GM18502 (cell line): ENCODE results near the gene VTI1A.

Source experiments
- ATAC-seq: cut with Tn5 transposase; IDR thresholded peaks from one replicate; pipeline ENCODE4 v1.9.1; 2021; ENCODE audit warnings: mild to moderate bottlenecking; ENCODE audit not compliant: unreplicated experiment, poor library complexity

Gene VTI1A

DNA sequence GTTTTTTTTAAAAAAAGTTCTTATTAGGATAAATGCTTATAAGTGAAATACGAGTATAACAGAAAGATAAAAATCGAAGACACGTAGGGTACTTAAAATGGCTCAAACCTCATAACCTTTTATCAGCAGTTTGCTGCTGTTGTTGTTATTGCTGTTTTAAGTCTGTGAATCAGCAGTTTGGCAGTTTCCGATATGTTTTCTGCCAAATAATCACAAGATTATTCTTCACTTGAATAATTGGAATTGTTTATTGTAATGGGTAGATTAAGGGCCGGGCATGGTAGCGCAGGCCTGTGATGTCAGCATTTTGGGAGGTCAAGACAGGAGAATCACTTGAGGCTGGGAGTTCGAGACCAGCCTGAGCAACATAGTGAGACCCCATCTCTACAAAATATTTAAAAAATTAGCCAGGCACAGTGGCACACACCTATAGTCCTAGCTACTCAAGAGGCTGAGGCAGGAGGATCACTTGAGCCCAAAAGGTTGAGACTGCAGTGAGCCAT lies 177.6 kb downstream of the VTI1A start:
- no peak for ATAC-seq

DNA sequence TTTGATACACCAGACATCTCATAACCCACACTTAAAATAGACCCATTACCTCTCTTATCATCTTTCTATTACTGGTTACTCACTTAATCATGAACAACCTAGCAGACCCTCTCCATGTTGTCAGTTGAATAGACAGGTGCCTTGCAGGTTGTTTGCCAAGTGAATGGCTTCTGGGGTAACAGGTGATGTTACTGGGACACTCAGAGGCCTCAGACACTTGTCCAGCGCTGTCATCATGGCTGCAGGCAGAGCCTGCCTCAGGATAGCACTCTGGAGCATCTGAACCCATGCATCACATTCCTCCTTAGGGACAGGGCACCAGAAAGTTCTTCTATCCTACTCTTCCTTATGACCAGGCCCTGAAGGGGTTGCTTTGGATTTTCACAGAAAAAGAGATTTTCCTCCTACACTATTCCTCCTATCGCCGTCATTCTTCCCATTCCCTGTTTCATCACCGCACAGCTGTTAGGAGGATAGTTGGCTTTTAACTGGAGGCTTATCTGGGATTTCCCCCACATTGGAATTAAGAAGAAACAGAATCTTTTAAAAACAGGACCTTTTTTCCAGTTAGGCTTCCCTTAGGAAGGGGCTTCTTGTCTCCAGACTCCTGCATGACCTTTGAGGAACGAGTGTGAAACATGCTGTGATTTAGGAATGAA lies 182.1 kb downstream of the VTI1A start:
- no peak for ATAC-seq

DNA sequence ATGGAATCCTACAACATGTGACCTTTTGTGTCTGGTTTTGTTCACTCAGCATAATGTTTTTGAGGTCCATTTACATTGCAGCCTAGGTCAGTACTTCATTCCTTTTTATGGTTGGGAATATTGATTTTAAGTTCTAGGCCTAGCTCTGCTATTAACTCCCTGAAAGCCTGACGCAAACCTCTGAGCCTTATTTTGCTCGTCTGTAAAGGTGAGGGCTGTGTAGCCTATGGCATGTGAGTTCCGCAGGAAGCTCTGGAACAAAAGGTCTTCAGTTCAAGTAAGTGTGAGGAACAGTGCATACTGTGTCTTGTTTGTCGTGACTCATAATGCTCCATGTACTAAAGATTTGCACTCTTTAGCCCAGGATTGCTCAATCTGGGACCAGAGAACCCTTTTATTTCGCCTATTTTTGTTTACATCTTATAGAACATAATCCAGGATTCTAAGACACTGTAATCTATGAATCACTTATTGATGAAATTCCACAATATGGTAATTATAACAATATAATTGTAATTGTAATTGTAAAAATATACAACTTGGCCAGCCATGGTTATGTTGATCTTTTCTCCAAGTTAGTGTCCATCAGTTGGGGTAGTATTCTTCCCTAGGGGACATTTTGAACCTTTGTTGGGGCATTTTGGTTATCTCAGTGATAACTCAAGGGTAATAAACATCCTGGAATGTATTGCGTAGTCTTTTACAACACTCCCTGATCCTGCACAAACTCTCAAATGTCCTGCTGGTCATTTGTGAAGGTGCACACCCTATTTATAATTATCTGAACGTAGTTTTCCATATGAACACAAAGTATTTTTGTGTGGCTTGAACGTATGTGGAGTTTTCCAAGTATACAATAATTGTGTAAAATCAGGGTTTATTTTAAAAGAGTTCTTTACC lies 184.7 kb downstream of the VTI1A start:
- no peak for ATAC-seq

DNA sequence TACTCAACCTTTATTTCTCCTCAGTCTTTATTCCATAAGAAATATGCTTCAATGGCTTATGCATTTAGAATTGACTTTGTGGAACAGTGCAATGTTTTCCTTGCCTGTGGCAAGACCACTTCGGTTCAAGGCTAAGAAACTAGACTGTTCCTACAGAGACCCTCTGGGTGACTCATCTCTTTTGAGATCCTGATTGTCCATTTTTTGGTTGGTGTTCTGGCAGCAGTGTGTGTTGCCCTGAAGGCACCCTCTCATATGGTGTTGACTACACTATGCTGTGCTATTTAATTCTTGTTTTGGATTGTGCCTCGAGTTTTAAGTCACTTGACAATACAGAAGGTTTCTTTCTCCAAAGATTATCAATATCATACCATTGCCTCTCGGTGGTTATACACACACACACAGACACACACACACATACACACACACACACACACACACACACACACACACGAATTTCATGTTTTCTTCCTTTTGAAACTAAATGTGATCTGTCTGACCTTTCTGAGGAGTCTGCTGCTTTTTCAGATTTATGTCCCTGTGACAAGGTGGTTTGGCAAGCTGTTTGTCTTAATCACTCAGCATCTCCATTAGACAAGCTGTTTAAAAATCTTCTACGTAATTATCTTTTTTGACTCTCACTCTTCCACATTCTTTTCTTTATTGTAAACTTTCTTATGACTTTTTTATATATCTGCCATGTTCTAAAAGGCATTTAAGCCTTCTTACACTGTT lies 187.2 kb downstream of the VTI1A start:
- no peak for ATAC-seq

DNA sequence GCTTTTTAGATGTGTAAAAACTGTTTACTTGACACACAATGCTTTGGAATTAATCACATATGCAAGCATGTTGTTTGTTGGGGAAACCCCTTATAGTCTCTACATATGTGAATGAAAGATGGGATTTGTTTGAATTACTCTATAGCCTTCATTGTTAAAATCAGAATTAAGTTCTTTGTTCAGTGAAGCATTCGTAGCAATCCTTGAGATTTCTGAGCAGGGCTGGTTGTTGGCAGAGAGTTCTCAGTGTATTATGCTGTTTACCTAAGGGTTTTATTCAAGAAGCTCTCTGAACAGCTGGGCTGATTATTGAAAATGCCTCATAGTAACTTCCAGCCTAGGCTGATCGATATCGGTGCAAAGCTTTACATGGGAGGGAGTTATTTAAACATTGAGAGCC lies 190.9 kb downstream of the VTI1A start:
- ATAC-seq, result no peak

DNA sequence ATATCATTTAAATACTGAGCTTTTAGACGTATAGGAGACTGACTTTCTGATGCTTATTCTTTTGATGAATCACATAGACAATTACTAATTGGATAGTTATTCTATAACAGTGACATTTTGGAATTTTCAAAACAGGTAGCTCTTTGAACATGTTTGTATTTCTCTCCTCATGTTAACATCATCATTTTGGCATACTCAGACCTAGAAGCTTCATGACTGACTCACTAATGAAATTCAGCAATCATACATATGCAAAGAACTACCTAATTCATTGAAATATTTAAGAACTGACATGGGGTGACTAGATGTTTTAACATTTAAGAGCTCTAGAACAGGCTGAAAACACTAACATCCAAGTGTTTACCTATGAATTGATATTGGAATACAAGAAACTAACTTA lies 192.3 kb downstream of the VTI1A start:
- no peak for ATAC-seq

DNA sequence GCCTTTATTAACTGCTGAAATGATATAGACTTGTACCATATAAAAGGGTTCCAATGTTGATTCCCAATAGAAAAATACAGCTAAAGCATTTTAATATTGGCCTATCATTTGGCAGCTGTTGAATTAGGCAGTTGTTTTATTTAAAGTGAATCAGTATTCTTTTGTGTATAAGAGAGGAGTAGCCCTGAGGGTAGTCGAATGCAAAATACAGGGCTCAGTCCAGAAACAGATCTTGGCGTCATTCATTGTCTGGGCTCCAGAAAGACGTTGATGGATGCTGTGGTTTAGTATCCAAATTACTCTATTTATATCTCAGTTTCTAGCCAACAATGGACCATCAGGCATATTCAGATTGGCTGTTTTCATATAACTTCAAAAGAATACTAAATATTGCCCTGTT lies 193.6 kb downstream of the VTI1A start:
- ATAC-seq, result no peak

DNA sequence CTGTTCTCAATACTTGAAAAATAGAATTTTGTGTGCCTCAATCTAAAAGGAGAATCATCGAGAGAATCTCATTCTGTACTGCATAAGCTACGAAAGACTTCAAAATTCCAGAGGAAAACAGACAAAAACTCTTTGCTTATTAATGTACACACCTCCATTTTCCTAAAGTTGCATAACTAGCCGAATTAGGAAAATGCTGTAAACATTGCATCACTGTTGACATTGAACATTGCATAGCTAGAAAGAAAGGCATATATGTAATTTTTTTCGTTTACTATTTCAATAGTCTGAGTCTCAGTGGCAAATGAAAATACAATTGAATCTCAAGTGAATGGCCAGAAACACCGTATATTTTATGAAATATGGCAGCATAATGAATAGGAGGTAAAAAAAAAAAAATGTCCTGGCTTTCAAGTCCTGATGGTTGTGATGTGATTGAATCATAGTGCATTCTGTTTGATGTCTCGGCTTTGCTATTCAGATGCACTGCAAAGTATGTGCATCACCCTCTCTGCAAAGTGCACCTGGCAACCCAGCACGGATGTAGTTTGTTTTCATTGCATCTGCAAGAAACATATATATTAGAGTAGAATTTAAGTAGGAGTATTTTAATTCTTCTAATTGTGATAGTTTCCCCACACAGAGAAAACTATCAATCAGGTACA lies 196.7 kb downstream of the VTI1A start:
- ATAC-seq, result no peak

DNA sequence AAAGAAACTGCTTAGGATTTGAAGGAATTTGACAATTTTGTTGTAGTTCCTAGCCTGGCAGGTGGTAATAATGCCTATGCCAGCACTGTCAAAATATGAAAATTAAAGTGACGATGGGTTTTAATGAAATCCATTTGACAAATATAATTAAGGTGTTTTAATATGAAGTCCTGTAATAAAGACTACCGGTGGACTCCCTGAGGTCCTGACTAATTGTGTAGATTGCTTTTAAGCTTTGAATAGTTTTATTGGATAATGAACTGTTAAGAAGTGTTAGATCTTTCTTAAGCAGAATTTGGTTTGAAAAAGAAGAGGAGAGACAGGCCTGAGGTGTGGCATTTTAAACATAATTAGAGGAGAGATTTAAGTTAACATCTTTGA lies 197.2 kb downstream of the VTI1A start:
- no peak for ATAC-seq

DNA sequence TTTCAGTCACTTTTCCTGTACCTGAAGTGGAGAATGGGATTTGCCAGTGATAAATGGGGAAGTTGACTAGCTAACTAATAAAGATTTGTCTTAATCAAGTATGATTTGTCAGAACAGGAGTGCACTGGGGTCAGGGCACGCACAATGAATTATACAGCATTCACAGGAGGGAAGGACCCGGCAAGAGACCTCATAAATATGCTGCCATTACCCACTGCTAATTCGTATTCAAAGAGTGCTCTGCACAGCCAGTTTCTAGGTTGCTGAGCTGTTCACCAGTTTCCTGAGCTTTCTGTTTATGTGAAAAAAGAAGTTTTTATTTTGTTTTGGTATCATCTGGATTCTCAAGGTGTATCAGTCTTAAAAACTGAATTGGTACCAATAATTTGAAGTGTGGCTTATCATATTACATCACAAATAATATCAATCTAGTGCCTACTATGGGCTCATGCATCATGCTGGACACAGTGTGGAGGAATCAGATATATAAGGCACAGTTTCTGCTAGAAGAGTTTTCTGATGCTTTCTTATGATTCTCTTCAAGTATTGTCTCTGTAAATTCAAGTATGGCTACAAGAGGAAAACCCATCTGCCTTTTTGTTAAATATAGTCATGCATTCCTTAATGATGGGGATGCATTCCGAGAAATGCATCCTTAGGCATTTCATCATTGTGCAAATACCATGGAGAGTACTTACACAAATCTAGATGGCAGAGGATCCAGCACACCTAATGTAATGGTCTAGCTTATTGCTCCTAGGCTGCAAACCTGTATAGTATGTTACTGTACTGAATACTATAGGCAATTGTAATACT lies 202.2 kb downstream of the VTI1A start:
- no peak for ATAC-seq

DNA sequence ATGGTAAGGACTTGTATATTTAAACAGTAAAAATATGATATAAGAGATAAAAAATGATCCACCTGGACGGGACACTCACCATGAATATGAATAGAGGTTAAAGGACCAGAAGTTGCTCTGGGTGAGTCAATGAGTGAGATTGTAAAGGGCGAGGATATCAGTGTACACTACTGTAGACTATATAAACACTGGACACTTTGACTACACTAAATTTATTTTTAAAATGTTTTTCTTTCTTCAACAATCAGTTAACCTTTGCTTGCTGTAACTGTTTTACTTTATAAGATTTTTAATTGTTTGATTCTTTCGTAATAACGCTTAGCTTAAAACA lies 202.8 kb downstream of the VTI1A start:
- ATAC-seq, result no peak

DNA sequence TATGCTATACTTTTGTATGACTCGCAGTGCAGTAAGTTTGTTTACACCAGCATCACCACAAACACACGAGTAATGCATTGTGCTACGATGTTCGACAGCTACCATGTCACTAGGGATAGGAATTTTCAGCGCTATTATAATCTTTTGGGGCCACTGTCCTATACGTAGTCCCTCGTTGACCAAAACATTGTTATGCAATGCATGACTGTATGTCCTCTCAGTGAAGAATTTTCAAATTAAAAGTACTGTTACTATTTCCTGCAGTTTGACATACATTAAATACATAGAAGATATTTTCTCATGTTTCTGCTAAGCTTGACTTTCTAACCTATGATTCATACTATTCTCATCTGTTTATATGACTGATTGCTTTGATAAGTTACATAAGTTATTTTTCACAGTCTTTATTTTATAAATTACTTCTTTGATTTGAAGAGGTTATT lies 203.6 kb downstream of the VTI1A start:
- no peak for ATAC-seq

DNA sequence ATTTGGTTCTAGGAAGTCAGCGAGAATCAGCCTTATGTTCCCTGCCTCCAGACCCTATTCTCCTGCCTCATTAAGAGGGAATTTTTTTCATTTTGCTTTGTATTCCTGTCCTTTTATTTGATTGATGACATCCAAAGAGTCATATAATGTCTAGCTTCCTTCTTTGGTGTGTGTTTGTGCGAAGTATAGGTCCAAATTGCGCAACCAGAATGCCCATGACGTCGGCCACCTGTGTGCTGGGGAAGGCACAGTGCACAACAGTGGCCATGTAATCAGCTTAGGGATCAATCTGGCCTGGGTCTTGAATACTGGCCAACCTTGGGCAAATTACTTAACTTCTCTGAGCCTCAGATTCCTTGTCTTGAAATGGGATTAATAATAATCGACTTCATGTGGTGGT lies 206.2 kb downstream of the VTI1A start:
- no peak for ATAC-seq

DNA sequence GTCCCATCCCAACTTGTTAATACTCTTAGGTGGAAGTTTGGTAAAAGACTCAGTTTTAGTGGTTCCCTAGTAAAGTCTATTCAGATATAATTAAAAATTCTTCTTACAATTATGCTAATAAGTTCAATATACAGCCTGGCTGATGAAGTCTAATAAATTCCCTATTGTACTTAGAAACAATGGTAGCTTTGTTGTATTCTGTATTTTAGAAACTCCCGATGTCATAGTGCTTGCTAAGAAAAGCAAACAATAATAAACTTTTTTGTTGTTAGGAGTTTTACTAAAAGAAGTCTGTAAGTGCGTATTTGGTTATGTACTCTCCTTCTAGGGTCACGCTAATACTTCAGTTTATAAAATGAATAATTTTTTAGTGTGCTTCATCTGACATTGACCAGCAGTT lies 206.8 kb downstream of the VTI1A start:
- ATAC-seq, result no peak

DNA sequence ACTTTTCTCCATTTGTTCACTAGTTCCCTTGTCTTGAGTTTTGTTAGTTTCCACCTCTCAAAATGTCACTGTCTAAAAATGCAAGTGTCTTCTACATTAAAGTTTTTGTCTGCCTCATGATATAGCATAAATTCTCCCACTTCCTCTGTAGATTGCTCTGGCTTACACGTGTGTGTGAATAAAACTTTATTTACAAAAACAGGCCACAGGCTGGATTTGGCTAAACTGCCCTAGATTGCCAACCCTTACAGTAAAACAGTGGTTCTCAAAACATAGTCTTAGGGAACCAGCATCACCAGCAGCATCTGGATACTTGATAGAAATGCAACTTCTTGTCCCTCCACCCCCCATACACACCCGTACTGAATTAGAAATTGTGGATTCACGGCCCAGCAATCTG lies 207.8 kb downstream of the VTI1A start:
- no peak for ATAC-seq

DNA sequence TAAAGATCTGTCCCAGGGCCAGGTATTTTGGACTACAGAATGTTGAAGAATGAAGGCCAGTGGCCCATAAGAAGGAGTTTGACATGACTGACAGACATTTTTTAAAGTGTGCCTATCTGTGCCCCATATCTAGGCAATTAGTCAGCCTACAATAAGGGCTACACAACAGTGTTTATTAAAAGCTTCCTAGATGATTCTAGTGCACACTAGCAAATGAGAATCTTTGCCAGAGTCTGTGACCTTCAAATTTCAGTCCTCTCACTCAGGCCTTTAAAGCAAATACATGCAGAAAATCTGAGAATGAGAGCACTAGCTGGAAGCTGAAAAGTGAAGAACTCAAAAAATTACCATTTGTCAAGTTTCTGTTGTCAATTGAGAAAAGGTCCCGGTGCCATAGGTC lies 208.7 kb downstream of the VTI1A start:
- ATAC-seq, result no peak

DNA sequence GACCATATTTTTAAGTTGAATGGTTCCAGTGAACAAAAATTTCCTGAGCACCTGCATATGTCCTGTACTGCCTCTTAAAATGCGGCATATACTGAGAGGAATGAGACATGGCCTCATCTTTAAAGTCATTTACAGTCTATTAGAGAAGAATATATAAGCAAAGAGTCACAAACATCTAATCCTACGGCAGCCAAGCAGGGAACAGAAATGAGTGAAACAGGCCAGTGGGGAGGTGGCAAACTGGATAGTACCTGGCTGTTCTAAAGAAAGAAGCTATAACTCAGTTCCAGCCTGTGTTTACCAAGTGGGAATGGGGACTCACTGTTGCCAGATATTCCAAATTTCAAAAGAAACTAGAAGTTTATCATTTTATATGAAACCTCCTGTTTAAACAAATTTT lies 211.4 kb downstream of the VTI1A start:
- no peak for ATAC-seq

DNA sequence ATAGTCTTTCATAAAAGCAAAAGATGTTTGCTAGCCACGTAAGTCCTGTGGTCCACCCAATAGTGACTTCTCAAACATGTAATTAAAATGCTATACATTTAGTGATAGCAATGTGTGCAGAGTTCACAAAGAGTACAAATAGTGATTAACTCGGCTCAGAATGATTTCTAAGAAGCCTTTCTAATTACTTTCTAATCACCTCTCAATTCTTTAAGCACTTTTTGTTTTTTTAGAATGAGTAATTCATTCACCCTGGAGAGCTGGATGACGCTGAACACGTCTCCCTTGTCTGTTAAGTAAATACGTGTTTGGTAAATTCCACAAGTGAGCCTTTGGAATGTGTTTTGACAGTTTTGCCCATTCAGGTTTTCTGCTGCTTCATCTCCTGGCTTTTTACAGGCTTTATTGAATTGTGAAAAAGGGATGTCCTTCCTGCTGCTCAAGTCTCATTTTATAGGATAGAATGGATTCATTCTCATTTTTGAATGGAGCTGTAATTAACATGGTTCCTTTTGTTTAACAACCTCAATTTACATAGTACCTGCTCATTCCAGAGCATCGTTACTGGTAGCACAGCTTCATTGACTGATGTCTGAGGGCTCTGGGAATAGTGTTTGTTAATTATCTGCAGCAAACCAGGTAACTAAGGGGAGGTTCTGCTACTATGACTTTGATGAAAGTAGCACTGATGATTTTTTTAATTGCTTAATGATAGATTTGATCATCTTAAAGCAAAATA lies 212.1 kb downstream of the VTI1A start:
- ATAC-seq, result no peak
